M059J (cell line): ENCODE measurements around the gene PALLD. TPM values are rescaled to one million over a fixed set of nuclear protein-coding genes. Genes with fewer than 3 reads are reported as not detected.
"Not testable (repeated sequence)": the region's sequence is repeated elsewhere in the genome, so short reads cannot be mapped to it uniquely, and the experiment has no call there.

ENCODE experiments used
- DNase-seq: peaks from one replicate; pipeline ENCODE4 v3.0.0-alpha.2; 2012; ENCODE audit warnings: low read depth
- total RNA-seq: library from RNA; depleted of rRNA; stranded (reverse); fragments of >200 nt; shearing (Covaris generic); gene quantifications from 2 replicates; pipeline ENCODE4 v1.2.3, GENCODE V29; 2014; rRNA removed

PALLD gene
- total RNA-seq = 21.6 and 46.0 TPM in 2 replicates

GRCh38 chr4:168496834-168497233 lies at the start of gene PALLD:
PALLD (plus strand) TSS chr4:168497052.
- peak; percentile 74 for DNase-seq

GRCh38 chr4:168449063-168449462 lies 47.8 kb upstream of the PALLD start:
- not testable (repeated sequence) for DNase-seq

- peak; percentile 95 for DNase-seq
Measured at GRCh38 chr4:168449719-168450452, 47.0 kb upstream of the PALLD start.

GRCh38 chr4:168451331-168451730 lies 45.5 kb upstream of the PALLD start:
- peak; percentile 6 for DNase-seq

- peak; percentile 91 for DNase-seq
Measured at GRCh38 chr4:168451744-168452390, 45.0 kb upstream of the PALLD start.

- no peak for DNase-seq
Measured at GRCh38 chr4:168453146-168453545, 43.7 kb upstream of the PALLD start.

- DNase-seq = not testable (repeated sequence)
Measured at GRCh38 chr4:168458256-168458655, 38.6 kb upstream of the PALLD start.

GRCh38 chr4:168461821-168462220 lies 35.0 kb upstream of the PALLD start:
- DNase-seq = no peak

- DNase-seq = no peak
Measured at GRCh38 chr4:168472920-168473319, 23.9 kb upstream of the PALLD start.

- no peak for DNase-seq
Measured at GRCh38 chr4:168474660-168475320, 22.1 kb upstream of the PALLD start.

- peak; percentile 65 for DNase-seq
Measured at GRCh38 chr4:168475745-168476144, 21.1 kb upstream of the PALLD start.

- DNase-seq = no peak
Measured at GRCh38 chr4:168478868-168479267, 18.0 kb upstream of the PALLD start.

- DNase-seq = peak; percentile 82
Measured at GRCh38 chr4:168480931-168481611, 15.8 kb upstream of the PALLD start.

GRCh38 chr4:168483811-168484210 lies 13.0 kb upstream of the PALLD start:
- peak; percentile 71 for DNase-seq

GRCh38 chr4:168484626-168485025 lies 12.2 kb upstream of the PALLD start:
- peak; percentile 62 for DNase-seq

- no peak for DNase-seq
Measured at GRCh38 chr4:168485156-168485910, 11.5 kb upstream of the PALLD start.

- peak; percentile 86 for DNase-seq
Measured at GRCh38 chr4:168486912-168487281, 10.0 kb upstream of the PALLD start.

- peak; percentile 89 for DNase-seq
Measured at GRCh38 chr4:168487282-168488035, 9.4 kb upstream of the PALLD start.

GRCh38 chr4:168488869-168489274 lies 8.0 kb upstream of the PALLD start:
- DNase-seq = no peak

GRCh38 chr4:168489616-168490015 lies 7.2 kb upstream of the PALLD start:
- no peak for DNase-seq

- DNase-seq = no peak
Measured at GRCh38 chr4:168490711-168491110, 6.1 kb upstream of the PALLD start.
